NOMO-1 treated with dmso at 0.1 percent for 144 hours (cell line): Measurements from ENCODE around the gene PHRF1.

ENCODE experiments used
- DNase-seq: peaks from one replicate; lab custom pipeline; 2025; ENCODE audit not compliant: unreplicated experiment; lab: John Stamatoyannopoulos, UW

The PHRF1 gene

DNA sequence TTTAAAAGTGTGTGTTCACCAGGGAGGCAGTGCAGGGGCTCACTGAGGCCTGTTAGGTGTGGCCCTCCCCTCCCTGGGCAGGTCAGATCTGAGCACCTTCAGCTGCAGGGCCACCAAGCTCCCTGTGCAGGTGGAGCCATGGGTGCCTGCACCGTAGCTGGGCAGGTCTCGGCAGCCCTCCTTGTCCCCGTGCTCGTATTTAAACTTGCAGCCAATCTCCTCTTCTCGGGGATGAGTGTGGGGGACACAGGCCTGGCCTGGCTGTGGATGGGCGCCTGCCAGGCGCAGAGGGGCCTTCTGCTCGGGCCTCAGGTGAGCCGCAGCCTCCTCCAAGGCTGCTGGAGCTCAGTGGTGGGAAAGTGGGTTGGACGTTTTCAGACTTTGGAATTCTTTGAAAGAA is 19.1 kb downstream of the PHRF1 start:
- no peak for DNase-seq

DNA sequence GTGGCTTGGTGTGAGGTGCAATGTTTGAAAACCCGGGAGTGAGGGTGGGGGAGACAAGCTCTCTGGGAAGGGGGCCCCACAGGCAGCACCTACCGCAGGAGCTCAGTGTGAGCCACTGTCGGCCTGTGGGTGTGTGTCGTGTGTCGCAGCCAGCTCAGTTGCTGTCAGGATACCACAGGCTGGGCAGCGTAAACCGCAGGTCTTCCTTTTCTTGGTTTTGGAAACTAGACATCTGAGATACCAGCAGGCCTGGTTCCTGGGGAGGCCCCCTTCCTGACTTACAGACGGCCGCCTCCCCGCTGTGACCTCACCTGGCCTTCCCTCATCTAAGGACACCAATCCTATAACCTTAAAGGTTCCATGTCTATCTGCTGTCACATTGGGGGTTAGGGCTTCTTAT is 20.1 kb downstream of the PHRF1 start:
- no peak for DNase-seq

DNA sequence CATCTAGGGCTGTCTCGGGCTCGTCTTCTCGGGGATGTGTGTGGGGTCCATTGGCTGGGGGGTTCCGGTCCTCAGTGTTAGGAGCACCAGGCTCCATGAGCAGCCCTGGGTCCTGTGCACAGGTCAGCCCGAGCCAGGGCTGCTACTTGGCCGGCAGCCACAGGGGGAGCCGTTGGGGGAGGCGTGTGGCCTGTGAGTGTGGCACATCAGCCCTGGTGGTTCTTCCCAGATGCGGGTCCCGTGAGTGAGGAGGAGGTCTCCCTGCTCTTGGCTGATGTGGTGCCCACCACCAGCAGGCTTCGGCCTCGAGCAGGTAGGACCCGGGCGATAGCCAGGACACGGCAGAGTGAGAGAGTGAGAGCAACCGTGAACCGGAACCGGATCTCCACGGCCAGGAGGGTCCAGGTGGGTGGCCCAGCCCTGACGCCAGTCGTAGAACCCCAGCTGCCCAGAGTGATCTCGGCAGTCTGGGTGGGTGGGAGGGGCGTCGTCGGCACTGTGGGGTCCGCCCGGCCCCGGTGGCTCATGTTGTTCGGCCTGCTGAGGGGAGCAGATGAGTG is 21.0 kb downstream of the PHRF1 start:
- no peak for DNase-seq

DNA sequence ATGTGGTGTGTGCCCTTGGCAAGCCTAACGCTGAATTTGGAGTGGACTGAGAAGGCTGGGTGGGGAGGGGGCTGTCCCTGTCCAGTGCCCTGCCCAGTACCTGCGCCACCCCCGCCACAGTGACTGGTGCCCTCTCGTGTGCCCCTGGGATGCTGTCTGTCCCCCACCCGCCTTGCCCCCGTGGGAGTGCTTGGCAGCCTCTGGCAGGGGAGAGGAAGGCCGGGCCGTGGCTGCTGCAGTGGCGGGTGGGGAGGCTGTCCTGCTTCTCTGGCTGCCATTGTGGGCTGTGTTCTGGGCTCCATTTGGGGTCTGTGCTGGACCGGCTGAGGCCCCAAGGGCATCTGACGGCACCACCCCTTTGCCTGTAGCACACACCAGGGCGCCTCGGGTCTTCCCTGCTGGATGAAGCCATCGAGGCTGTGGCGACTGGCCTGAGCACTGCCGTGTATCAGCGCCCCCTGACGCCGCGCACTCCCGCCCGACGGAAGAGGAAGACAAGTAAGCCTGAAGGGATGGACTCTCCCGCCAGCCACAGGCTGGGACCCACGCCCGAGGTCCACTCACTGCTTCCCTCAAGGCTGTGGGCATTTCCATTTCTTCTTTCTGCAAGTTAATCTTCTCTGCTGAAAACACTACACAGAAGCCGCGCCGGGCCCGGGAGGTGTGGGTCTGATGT is 21.9 kb downstream of the PHRF1 start:
- no peak for DNase-seq

DNA sequence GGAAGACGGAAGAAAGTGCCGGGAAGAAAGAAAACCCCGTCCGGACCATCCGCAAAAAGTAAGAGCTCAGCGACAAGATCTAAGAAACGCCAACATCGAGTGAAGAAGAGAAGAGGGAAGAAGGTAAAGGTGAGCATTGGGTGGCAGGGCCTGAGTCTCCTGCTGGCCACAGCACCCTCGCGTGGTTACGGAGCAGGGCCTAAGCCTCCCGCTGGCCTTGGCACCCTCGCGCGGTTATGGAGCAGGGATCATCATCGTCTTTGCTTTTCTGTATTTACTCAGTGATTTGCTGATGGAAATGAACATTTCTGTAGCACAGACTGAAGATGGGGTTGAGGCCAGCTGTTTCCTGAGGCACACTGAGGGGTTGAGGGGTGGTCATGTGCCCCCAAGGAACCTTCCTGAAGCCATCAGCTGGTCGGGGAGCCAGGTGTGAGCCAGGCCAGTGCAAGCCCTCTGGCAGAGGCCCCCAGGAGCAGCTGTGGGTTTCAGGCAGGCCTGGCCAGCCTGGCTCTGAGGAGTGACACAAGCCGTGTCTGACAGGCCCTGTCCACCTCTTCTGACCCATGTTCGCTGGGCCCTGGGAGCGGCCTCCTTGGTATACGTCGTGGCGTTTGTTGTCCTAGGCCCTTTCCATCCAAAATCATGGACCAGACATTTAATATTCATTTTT is 25.4 kb downstream of the PHRF1 start:
- no peak for DNase-seq

GRCh38 chr11:603154-603553 is 26.9 kb downstream of the PHRF1 start:
- no peak for DNase-seq

GRCh38 chr11:605286-606129 is 29.2 kb downstream of the PHRF1 start:
- no peak for DNase-seq

DNA sequence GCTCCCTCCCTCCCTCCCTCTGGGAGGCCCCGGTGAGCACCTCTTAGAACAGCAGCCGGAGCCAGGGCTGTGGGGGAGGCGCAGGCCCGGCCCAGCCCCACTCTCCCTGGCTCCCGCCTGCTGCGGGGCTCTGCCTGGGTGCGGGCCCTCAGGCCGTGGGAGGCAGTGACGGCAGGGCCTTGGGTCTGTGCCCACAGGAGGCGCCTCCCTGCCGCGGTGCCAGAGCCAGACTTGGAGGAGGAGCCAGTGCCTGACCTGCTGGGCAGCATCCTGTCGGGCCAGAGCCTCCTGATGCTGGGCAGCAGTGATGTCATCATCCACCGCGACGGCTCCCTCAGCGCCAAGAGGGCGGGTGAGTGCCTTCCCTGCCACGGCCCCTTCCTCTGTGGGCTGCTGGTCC is 30.0 kb downstream of the PHRF1 start:
- DNase-seq, result no peak

- no peak for DNase-seq
These were observed 30.9 kb downstream of the PHRF1 start for GRCh38 chr11:607020-607780.

GRCh38 chr11:607971-608659 is 31.8 kb downstream of the PHRF1 start:
- DNase-seq, result no peak

DNA sequence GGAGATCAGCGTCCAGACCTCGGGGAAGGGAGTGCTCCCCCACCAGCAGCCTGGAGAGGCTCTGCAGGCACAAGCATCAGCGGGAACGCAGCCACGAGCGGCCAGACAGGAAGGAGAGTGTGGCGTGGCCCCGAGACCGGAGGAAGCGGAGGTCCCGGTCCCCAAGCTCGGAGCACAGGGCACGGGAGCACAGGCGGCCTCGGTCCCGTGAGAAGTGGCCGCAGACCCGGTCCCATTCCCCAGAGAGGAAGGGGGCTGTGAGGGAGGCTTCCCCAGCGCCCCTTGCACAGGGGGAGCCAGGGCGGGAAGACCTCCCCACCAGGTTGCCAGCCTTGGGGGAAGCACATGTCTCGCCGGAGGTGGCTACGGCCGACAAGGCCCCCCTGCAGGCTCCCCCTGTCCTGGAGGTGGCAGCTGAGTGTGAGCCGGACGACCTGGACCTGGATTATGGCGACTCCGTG is 32.6 kb downstream of the PHRF1 start:
- DNase-seq, result no peak

GRCh38 chr11:609341-609811 is 33.1 kb downstream of the PHRF1 start:
- no peak for DNase-seq

- DNase-seq, result no peak
These were observed 34.0 kb downstream of the PHRF1 start for GRCh38 chr11:610146-610801.

- DNase-seq, result no peak
These were observed 35.0 kb downstream of the PHRF1 start for GRCh38 chr11:611001-611996.

DNA sequence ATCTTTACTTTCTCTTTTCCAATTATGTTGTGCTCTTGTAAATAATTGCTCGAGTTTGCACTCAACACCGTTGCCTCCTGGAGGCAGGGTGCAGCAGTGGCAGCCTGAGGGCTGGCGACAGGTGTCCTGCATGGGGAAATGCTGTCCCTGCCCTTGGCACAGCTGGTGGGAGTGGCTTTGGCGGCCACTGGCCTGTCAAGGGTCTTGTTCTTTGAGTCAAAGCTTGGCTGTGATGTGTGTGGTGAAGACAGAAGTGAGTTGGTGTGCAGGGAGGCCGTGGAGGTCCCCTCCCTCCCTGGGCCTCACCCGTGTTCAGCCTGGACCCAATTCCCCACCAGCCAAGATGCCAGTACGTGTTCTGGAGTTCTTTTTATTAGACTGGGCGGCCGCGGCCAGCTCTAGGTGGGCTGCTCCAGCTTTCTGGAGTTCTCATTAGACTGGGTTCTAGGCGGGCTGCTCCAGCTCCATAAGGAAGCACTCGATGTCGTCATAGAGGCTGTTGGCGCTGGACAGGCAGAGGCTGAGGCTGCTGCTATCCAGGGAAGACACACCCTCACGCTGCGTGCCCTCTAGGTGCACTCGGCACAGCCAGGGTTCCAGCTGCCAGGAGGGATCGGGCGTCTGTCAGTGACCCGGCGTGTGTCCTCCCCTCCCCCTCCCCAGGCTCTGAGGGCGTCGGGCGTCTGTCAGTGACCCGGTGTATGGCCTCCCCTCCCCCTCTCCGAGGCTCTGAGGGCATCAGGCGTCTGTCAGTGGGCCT is 36.1 kb downstream of the PHRF1 start:
- no peak for DNase-seq

- DNase-seq, result no peak
These were observed 36.7 kb downstream of the PHRF1 start for GRCh38 chr11:612961-613300.

- peak; percentile 3 for DNase-seq
These were observed 37.2 kb downstream of the PHRF1 start for GRCh38 chr11:613369-613968.
